Gastrocnemius medialis (tissue), 4 donors: ENCODE data around the gene NOS2.

Experiments used
- POLR2A ChIP-seq, 2 donors: fragments of 450-650 bp; IDR thresholded peaks; one replicate each; pipeline ENCODE4 v1.6.1; 2017; ENCODE audit warnings: antibody characterized with exemption in 2 of 2, mild to moderate bottlenecking in 2 of 2, moderate library complexity in 2 of 2
- TF ChIP-seq, protein P1 (sequence below), 5 experiments: fragments of 450-650 bp in 3 of 5; fragments of 200-600 bp in 2 of 5; sonication (generic) in 2 of 5; IDR thresholded peaks in 4 of 5; conservative IDR thresholded peaks in 1 of 5; 1 replicate in 4 of 5; 2 replicates in 1 of 5; pipeline ENCODE4 v1.5.1; 2016 to 2019; ENCODE audit warnings: antibody characterized with exemption in 5 of 5, mild to moderate bottlenecking in 3 of 5, moderate library complexity in 3 of 5

GRCh38 chr17:27759528-27759927 lies 40.8 kb downstream of the NOS2 start:
- TF ChIP-seq, protein P1, sequence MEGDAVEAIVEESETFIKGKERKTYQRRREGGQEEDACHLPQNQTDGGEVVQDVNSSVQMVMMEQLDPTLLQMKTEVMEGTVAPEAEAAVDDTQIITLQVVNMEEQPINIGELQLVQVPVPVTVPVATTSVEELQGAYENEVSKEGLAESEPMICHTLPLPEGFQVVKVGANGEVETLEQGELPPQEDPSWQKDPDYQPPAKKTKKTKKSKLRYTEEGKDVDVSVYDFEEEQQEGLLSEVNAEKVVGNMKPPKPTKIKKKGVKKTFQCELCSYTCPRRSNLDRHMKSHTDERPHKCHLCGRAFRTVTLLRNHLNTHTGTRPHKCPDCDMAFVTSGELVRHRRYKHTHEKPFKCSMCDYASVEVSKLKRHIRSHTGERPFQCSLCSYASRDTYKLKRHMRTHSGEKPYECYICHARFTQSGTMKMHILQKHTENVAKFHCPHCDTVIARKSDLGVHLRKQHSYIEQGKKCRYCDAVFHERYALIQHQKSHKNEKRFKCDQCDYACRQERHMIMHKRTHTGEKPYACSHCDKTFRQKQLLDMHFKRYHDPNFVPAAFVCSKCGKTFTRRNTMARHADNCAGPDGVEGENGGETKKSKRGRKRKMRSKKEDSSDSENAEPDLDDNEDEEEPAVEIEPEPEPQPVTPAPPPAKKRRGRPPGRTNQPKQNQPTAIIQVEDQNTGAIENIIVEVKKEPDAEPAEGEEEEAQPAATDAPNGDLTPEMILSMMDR (IDR thresholded peaks at IDR 0.05 in 4 of 5, conservative IDR thresholded peaks at IDR 0.05 in 1 of 5), result no peak
- no peak for TF ChIP-seq POLR2A (IDR thresholded peaks at IDR 0.05)
